GM19238 (cell line): ENCODE data around the gene UST.
A peak's percentile ranks its signal among the peaks of the same experiment; 100 is the strongest.

Experiments
- DNase-seq: peaks from one replicate; pipeline ENCODE4 v3.0.0; 2011; ENCODE audit warnings: low spot score; ENCODE audit not compliant: insufficient read length

UST gene

GRCh38 chr6:149108749-149109100 lies 361.9 kb downstream of the UST start:
- DNase-seq: no peak

- peak; percentile 4 for DNase-seq
Observed at GRCh38 chr6:149109397-149110070, 362.7 kb downstream of the UST start.

- DNase-seq: no peak
Observed at GRCh38 chr6:149111556-149112115, 364.8 kb downstream of the UST start.

- DNase-seq: peak; percentile 6
Observed at GRCh38 chr6:149112976-149113375, 366.1 kb downstream of the UST start.

GRCh38 chr6:149114167-149114566 lies 367.3 kb downstream of the UST start:
- no peak for DNase-seq

GRCh38 chr6:149118737-149119653 lies 372.2 kb downstream of the UST start:
- no peak for DNase-seq

GRCh38 chr6:149122850-149123821 lies 376.3 kb downstream of the UST start:
- DNase-seq: no peak

- DNase-seq: no peak
Observed at GRCh38 chr6:149125309-149125708, 378.5 kb downstream of the UST start.
